Limb (tissue), 2 donors: ENCODE results near the gene SELENOV.

Source experiments
- DNase-seq, 2 donors: peaks; one replicate each; pipeline ENCODE4 v3.0.0-alpha.2; 2016; ENCODE audit errors: extremely low spot score in 2 of 2

SELENOV gene

GRCh38 chr19:39557811-39558623 is 43.1 kb downstream of the SELENOV start:
- no peak for DNase-seq

- DNase-seq, result no peak
Observed at GRCh38 chr19:39558624-39559117, 43.7 kb downstream of the SELENOV start.

GRCh38 chr19:39563408-39563807 is 48.5 kb downstream of the SELENOV start:
- no peak for DNase-seq

GRCh38 chr19:39566064-39566463 is 51.1 kb downstream of the SELENOV start:
- no peak for DNase-seq

- no peak for DNase-seq
Observed at GRCh38 chr19:39568604-39569003, 53.7 kb downstream of the SELENOV start.
